ENCODE results near the gene KLHL14. TPM values are rescaled to one million over a fixed set of nuclear protein-coding genes. Genes with fewer than 3 reads are reported as not detected.

Gene KLHL14
- total RNA-seq, 1 experiment from 2014 or later = not detected

- no TSS peak for BruUV-seq (replicated peaks)
- TF ChIP-seq JUND (IDR thresholded peaks at IDR 0.05) = no peak
- TF ChIP-seq ZBTB33 (IDR thresholded peaks at IDR 0.05; ENCODE audit: extremely low read depth, insufficient replicate concordance, low read length) = no peak
- no peak for TF ChIP-seq MAX (IDR thresholded peaks at IDR 0.05)
- no peak for TF ChIP-seq ELF1 (IDR thresholded peaks at IDR 0.05; ENCODE audit: borderline replicate concordance, low read depth)
- no peak for TF ChIP-seq RAD21 (IDR thresholded peaks at IDR 0.05; ENCODE audit: low read depth)
- TF ChIP-seq EZH2phosphoT487 (IDR thresholded peaks at IDR 0.05; ENCODE audit: borderline replicate concordance) = no peak
- no peak for TF ChIP-seq ZFX (IDR thresholded peaks at IDR 0.05)
- intact Hi-C loops (cut with micrococcal nuclease) = no loop called here
- ChIA-PET CTCF (no interaction called here), RAD21 (ENCODE audit: low non-redundant PET in 1 of 2, low total read pairs in 2 of 2, uncharacterized antibody in 2 of 2, unreplicated experiment in 2 of 2) (no interaction called here), POLR2A (no interaction called here)
- Histone ChIP-seq H3K9ac (ENCODE audit: low read length) (no peak overlapping the region), H3K4me1 (ENCODE audit: control insufficient read depth in 1 of 2, insufficient read depth in 2 of 2, low read length in 2 of 2) (no peaks in the 10 kb centered on the region), H3K9me3 (ENCODE audit: control insufficient read depth in 1 of 2, insufficient read depth in 1 of 2, low read depth in 1 of 2, low read length in 2 of 2) (no peaks in the 10 kb centered on the region), H3K79me2 (ENCODE audit: insufficient read depth, low read length) (no peaks in the 10 kb centered on the region), H3K36me3 (ENCODE audit: control insufficient read depth in 1 of 2, insufficient read depth in 2 of 2, low read length in 2 of 2) (no peaks in the 10 kb centered on the region), H2AFZ (ENCODE audit: low read depth, low read length, poor library complexity, severe bottlenecking) (no peak overlapping the region), H3K4me3 (replicated peaks in 1 of 2; ENCODE audit: low read depth in 1 of 2, low read length in 2 of 2) (no peak overlapping the region), H3K4me2 (ENCODE audit: low read length) (no peak overlapping the region), H3K27me3 (ENCODE audit: insufficient read depth, low read length) (no peaks in the 10 kb centered on the region), H4K20me1 (ENCODE audit: insufficient read depth) (no peaks in the 10 kb centered on the region), H3K27ac (ENCODE audit: low read depth, low read length) (no peak overlapping the region), H3K9me2 (ENCODE audit: insufficient read depth) (no peaks in the 10 kb centered on the region)
- ATAC-seq (no peak), DNase-seq (ENCODE audit: low read depth, low spot score) (no peak)
Observed at GRCh38 chr18:32779010-32779409, 6.2 kb upstream of the KLHL14 start.

- TF ChIP-seq EZH2 (IDR thresholded peaks at IDR 0.05) = no peak
- TF ChIP-seq JUND (IDR thresholded peaks at IDR 0.05) = no peak
- TF ChIP-seq CBX3 (IDR thresholded peaks at IDR 0.05; ENCODE audit: low read depth) = no peak
- TF ChIP-seq SP1 (IDR thresholded peaks at IDR 0.05; ENCODE audit: low read depth) = no peak
- no peak for TF ChIP-seq TCF7L2 (IDR thresholded peaks at IDR 0.05; ENCODE audit: borderline replicate concordance, extremely low read depth, insufficient read depth, insufficient read length)
- no peak for TF ChIP-seq YY1 (IDR thresholded peaks at IDR 0.05; ENCODE audit: extremely low read depth, insufficient replicate concordance, low read depth, low read length)
- TF ChIP-seq POLR2A (IDR thresholded peaks at IDR 0.05; ENCODE audit: borderline replicate concordance, extremely low read depth, insufficient read depth, insufficient read length) = no peak
- no peak for TF ChIP-seq ZNF274 (IDR thresholded peaks at IDR 0.05; ENCODE audit: low read depth, low read length)
- ChIA-PET POLR2A (no interaction called here), CTCF (no interaction called here), RAD21 (ENCODE audit: low non-redundant PET in 1 of 2, low total read pairs in 2 of 2, uncharacterized antibody in 2 of 2, unreplicated experiment in 2 of 2) (no interaction called here)
- no peaks in the 10 kb centered on the region for H3K9me2 ChIP-seq (ENCODE audit: insufficient read depth)
- no peaks in the 10 kb centered on the region for H3K36me3 ChIP-seq (ENCODE audit: control insufficient read depth in 1 of 2, insufficient read depth in 2 of 2, low read length in 2 of 2)
- no peaks in the 10 kb centered on the region for H4K20me1 ChIP-seq (ENCODE audit: insufficient read depth)
- BruUV-seq (replicated peaks) = no TSS peak
- no peak overlapping the region for H3K4me2 ChIP-seq (ENCODE audit: low read length)
- no peaks in the 10 kb centered on the region for H3K4me1 ChIP-seq (ENCODE audit: control insufficient read depth in 1 of 2, insufficient read depth in 2 of 2, low read length in 2 of 2)
- no peak overlapping the region for H3K9ac ChIP-seq (ENCODE audit: low read length)
- no peak overlapping the region for H3K4me3 ChIP-seq (replicated peaks in 1 of 2; ENCODE audit: low read depth in 1 of 2, low read length in 2 of 2)
- no peaks in the 10 kb centered on the region for H3K9me3 ChIP-seq (ENCODE audit: control insufficient read depth in 1 of 2, insufficient read depth in 1 of 2, low read depth in 1 of 2, low read length in 2 of 2)
- no peak overlapping the region for H3K27ac ChIP-seq (ENCODE audit: low read depth, low read length)
- DNase-seq (ENCODE audit: low read depth, low spot score) (no peak), ATAC-seq (no peak)
- no peaks in the 10 kb centered on the region for H3K27me3 ChIP-seq (ENCODE audit: insufficient read depth, low read length)
- no peak overlapping the region for H2AFZ ChIP-seq (ENCODE audit: low read depth, low read length, poor library complexity, severe bottlenecking)
- H3K79me2 ChIP-seq (ENCODE audit: insufficient read depth, low read length) = no peaks in the 10 kb centered on the region
- intact Hi-C loops (cut with micrococcal nuclease) = no loop called here
Observed at GRCh38 chr18:32777049-32777448, 4.2 kb upstream of the KLHL14 start.
